GM23338 (cell line): ENCODE data around the gene TYSND1. TPM values are rescaled to one million over a fixed set of nuclear protein-coding genes. Genes with fewer than 3 reads are reported as not detected.

Source experiments
- ATAC-seq: fragments of 200-7000 bp; cut with Tn5 transposase; 3 replicates; pipeline ENCODE4 v1.9.1; 2020
- DNase-seq: peaks from one replicate; pipeline ENCODE4 v3.0.0-alpha.2; 2015; ENCODE audit warnings: low spot score
- H2AFZ ChIP-seq: fragments of 200-600 bp; sonication (generic); 2 replicates; pipeline ENCODE4 v1.8.0; 2016; ENCODE audit warnings: antibody characterized with exemption, mild to moderate bottlenecking, moderate library complexity
- H3F3A ChIP-seq: fragments of 200-600 bp; sonication (generic); replicated peaks from 2 replicates; pipeline ENCODE4 v1.8.0; 2017; ENCODE audit warnings: antibody characterized with exemption, mixed run types, low read depth
- H3K27ac ChIP-seq: fragments of 200-600 bp; sonication (generic); 2 replicates; pipeline ENCODE4 v1.6.1; 2016; ENCODE audit warnings: low read depth
- H3K27me3 ChIP-seq: fragments of 200-600 bp; sonication (generic); 2 replicates; pipeline ENCODE4 v1.8.0; 2016; ENCODE audit warnings: mild to moderate bottlenecking, mixed run types, moderate library complexity; ENCODE audit not compliant: insufficient read depth
- H3K36me3 ChIP-seq: fragments of 200-600 bp; sonication (generic); 2 replicates; pipeline ENCODE4 v1.8.0; 2016; ENCODE audit warnings: mild to moderate bottlenecking; ENCODE audit not compliant: insufficient read depth
- H3K4me1 ChIP-seq: fragments of 200-600 bp; sonication (generic); 2 replicates; pipeline ENCODE4 v1.8.0; 2016; ENCODE audit warnings: mild to moderate bottlenecking, moderate library complexity; ENCODE audit not compliant: insufficient read depth
- H3K4me2 ChIP-seq: fragments of 200-600 bp; sonication (generic); 2 replicates; pipeline ENCODE4 v1.7.1; 2017; ENCODE audit warnings: mixed run types
- H3K4me3 ChIP-seq: fragments of 200-600 bp; sonication (generic); 2 replicates; pipeline ENCODE4 v1.6.1; 2016; ENCODE audit warnings: mixed run types
- H3K79me2 ChIP-seq: fragments of 200-600 bp; sonication (generic); replicated peaks from 2 replicates; pipeline ENCODE4 v1.8.0; 2017; ENCODE audit warnings: mild to moderate bottlenecking; ENCODE audit not compliant: insufficient read depth
- H3K9me2 ChIP-seq: fragments of 200-600 bp; sonication (generic); 2 replicates; pipeline ENCODE4 v1.8.0; 2017; ENCODE audit not compliant: insufficient read depth
- H4K20me1 ChIP-seq: fragments of 200-600 bp; sonication (generic); replicated peaks from 2 replicates; pipeline ENCODE4 v1.8.0; 2017; ENCODE audit warnings: mild to moderate bottlenecking; ENCODE audit not compliant: insufficient read depth
- H3K27ac Mint-ChIP-seq: 2 replicates; pipeline ENCODE4 v1.8.0; 2020; ENCODE audit warnings: inconsistent platforms, mild to moderate bottlenecking, moderate library complexity, mixed read lengths
- H3K27me3 Mint-ChIP-seq: 3 replicates; pipeline ENCODE4 v1.8.0; 2022; ENCODE audit warnings: low read depth, mild to moderate bottlenecking, moderate library complexity, mixed read lengths, inconsistent platforms; ENCODE audit not compliant: insufficient read depth, poor library complexity
- H3K36me3 Mint-ChIP-seq: 3 replicates; pipeline ENCODE4 v1.8.0; 2021; ENCODE audit warnings: low read depth, mild to moderate bottlenecking, inconsistent platforms, moderate library complexity, mixed read lengths
- H3K4me1 Mint-ChIP-seq: 3 replicates; pipeline ENCODE4 v1.8.0; 2020; ENCODE audit warnings: mild to moderate bottlenecking, inconsistent platforms, mixed read lengths
- H3K4me3 Mint-ChIP-seq: 3 replicates; pipeline ENCODE4 v1.8.0; 2021; ENCODE audit warnings: moderate library complexity, mild to moderate bottlenecking, inconsistent platforms, mixed read lengths
- H3K9me3 Mint-ChIP-seq: 3 replicates; pipeline ENCODE4 v1.8.0; 2020; ENCODE audit warnings: moderate library complexity, mild to moderate bottlenecking, inconsistent platforms, mixed read lengths
- CREB1 ChIP-seq: fragments of 250-450 bp; sonication (Bioruptor Pico); IDR thresholded peaks from 2 replicates; pipeline ENCODE4 v1.5.0; 2020; ENCODE audit warnings: low read depth, mild to moderate bottlenecking, moderate library complexity
- CTCF ChIP-seq, 2 experiments: fragments of 200-600 bp in 1 of 2; sonication (generic) in 1 of 2; conservative IDR thresholded peaks; 2 replicates each; pipeline versions ENCODE4 v1.5.1 to v1.6.1; 2016 to 2017; ENCODE audit warnings: antibody characterized with exemption in 2 of 2, low read depth in 2 of 2, mild to moderate bottlenecking in 2 of 2, moderate library complexity in 1 of 2
- ETS1 ChIP-seq: IDR thresholded peaks from 2 replicates; pipeline ENCODE4 v1.6.1; 2016; ENCODE audit warnings: antibody characterized with exemption
- EZH2 ChIP-seq: fragments of 200-600 bp; sonication (generic); IDR thresholded peaks from one replicate; pipeline ENCODE4 v1.8.0; 2017; ENCODE audit warnings: antibody characterized with exemption, mild to moderate bottlenecking, low read depth; ENCODE audit not compliant: unreplicated experiment
- EZH2phosphoT487 ChIP-seq: fragments of 200-600 bp; sonication (generic); IDR thresholded peaks from one replicate; pipeline ENCODE4 v1.8.1; 2018; ENCODE audit warnings: antibody characterized with exemption; ENCODE audit not compliant: unreplicated experiment
- JUNB ChIP-seq: IDR thresholded peaks from one replicate; pipeline ENCODE4 v1.6.1; 2016; ENCODE audit warnings: antibody characterized with exemption; ENCODE audit not compliant: unreplicated experiment
- NANOG ChIP-seq: IDR thresholded peaks from 2 replicates; pipeline ENCODE4 v1.6.1; 2016; ENCODE audit warnings: antibody characterized with exemption, borderline replicate concordance
- POLR2AphosphoS5 ChIP-seq: IDR thresholded peaks from 2 replicates; pipeline ENCODE4 v1.6.1; 2016; ENCODE audit warnings: antibody characterized with exemption, low read depth
- REST ChIP-seq: IDR thresholded peaks from one replicate; pipeline ENCODE4 v1.6.1; 2018; ENCODE audit warnings: antibody characterized with exemption; ENCODE audit not compliant: unreplicated experiment
- STAT1 ChIP-seq: IDR thresholded peaks from one replicate; pipeline ENCODE4 v1.6.1; 2016; ENCODE audit warnings: antibody characterized with exemption; ENCODE audit not compliant: unreplicated experiment
- ZNF114 ChIP-seq: fragments of 250-450 bp; sonication (Bioruptor Pico); IDR thresholded peaks from 2 replicates; pipeline ENCODE4 v1.5.0; 2020; ENCODE audit warnings: mild to moderate bottlenecking, moderate library complexity
- ZNF331 ChIP-seq: fragments of 250-450 bp; sonication (Bioruptor Pico); IDR thresholded peaks from 2 replicates; pipeline ENCODE4 v1.5.0; 2020; ENCODE audit warnings: low read depth, mild to moderate bottlenecking, moderate library complexity
- ZNF462 ChIP-seq: fragments of 250-450 bp; sonication (Bioruptor Pico); IDR thresholded peaks from 2 replicates; pipeline ENCODE4 v1.5.0; 2020; ENCODE audit warnings: mild to moderate bottlenecking, moderate library complexity
- polyA plus RNA-seq: library from polyadenylated mRNA; unstranded; fragments of >200 nt; fragmentation: Nextera tagmentation; extraction: Ambion mirVana; gene quantifications from 2 replicates; pipeline ENCODE4 v1.2.1, GENCODE V29; 2016
- total RNA-seq: library from RNA; depleted of rRNA; stranded (reverse); fragments of >200 nt; shearing (Covaris generic); gene quantifications from 2 replicates; pipeline ENCODE4 v1.2.3, GENCODE V29; 2014

TYSND1 gene
- total and polyA plus RNA-seq, 2 experiments from 2014 or later = 5.2 to 19.5 TPM

- no peaks in the 10 kb centered on the region for H3K36me3 ChIP-seq
- peak overlapping the region; percentile 94 for H3K4me2 ChIP-seq
- H3K4me1 ChIP-seq = peaks cover 6% of the 10 kb centered on the region
- no peak for ATAC-seq
- Mint-ChIP-seq H3K4me1 (peaks cover 16% of the 10 kb centered on the region; the same call in 2 of the 3 replicates), H3K36me3 (peaks cover 10% of the 10 kb centered on the region; the same call in 2 of the 3 replicates), H3K27ac (no peak overlapping the region; the same call in 1 of the 2 replicates), H3K4me3 (peak overlapping the region; percentile 96), H3K9me3 (no peaks in the 10 kb centered on the region), H3K27me3 (peaks cover 4% of the 10 kb centered on the region)
- H3K27ac ChIP-seq = no peak overlapping the region
- H3F3A ChIP-seq = no peaks in the 10 kb centered on the region
- no peak for TF ChIP-seq CREB1 (CRISPR knock-in tag)
- no peak for TF ChIP-seq EZH2phosphoT487
- no peak for TF ChIP-seq STAT1
- TF ChIP-seq ZNF331 (CRISPR knock-in tag) = no peak
- no peak for TF ChIP-seq ZNF462
- no peak for TF ChIP-seq ZNF114 (CRISPR knock-in tag)
- no peak for TF ChIP-seq CTCF (conservative IDR thresholded peaks at IDR 0.05; ENCODE audit: low read depth in 2 of 2)
- TF ChIP-seq ETS1 = no peak
- TF ChIP-seq REST = no peak
- TF ChIP-seq JUNB = no peak
- no peak for TF ChIP-seq POLR2AphosphoS5
- no peak for TF ChIP-seq EZH2
- no peak for TF ChIP-seq NANOG
- H3K4me3 ChIP-seq = peak overlapping the region; percentile 91
- no peak overlapping the region for H2AFZ ChIP-seq
- no peaks in the 10 kb centered on the region for H3K9me2 ChIP-seq
- peaks cover 61% of the 10 kb centered on the region for H3K79me2 ChIP-seq
- peaks cover 42% of the 10 kb centered on the region for H4K20me1 ChIP-seq
- DNase-seq = no peak
- no peaks in the 10 kb centered on the region for H3K27me3 ChIP-seq
Observed at GRCh38 chr10:70169011-70169410, 22.5 kb upstream of the TYSND1 start.
